Measurements from ENCODE around the gene KCNK5. TPM values are rescaled to one million over a fixed set of nuclear protein-coding genes. Genes with fewer than 3 reads are reported as not detected.

KCNK5 gene
- total RNA-seq, 1 donor from 2014 or later = 2.6 TPM

GRCh38 chr6:39140556-39141167 lies 88.6 kb downstream of the KCNK5 start:
- DNase-seq (ENCODE audit: low spot score in 2 of 2) = no peak
- intact Hi-C loops (cut with DNase I) = no loop called here

More at GRCh38 chr6:39140556-39141167, 88.6 kb downstream of the KCNK5 start:
- Histone ChIP-seq H3K27ac (no peak overlapping the region), H3K4me3 (no peak overlapping the region), H3K9me3 (peaks cover 0 to 4% of the 10 kb centered on the region in 2 donors), H3K4me1 (no peaks in the 10 kb centered on the region), H3K36me3 (no peaks in the 10 kb centered on the region), H3K27me3 (no peaks in the 10 kb centered on the region)
- no peak for TF ChIP-seq CTCF (IDR thresholded peaks at IDR 0.05)

Other genes starting within 250 kb of the KCNK5 start
- gene GLP1R, start 180.7 kb downstream of the KCNK5 start, total RNA-seq = not detected
- gene SAYSD1, start 114.3 kb downstream of the KCNK5 start, total RNA-seq = 2.1 TPM
- gene KCNK17, start 84.9 kb upstream of the KCNK5 start, total RNA-seq = not detected
- not detected for gene KCNK16, start 93.2 kb upstream of the KCNK5 start, total RNA-seq